SK-N-SH (cell line): Measurements from ENCODE around the gene MRTFB.

Experiments
- CTCF ChIP-seq: fragments of 200-600 bp; sonication (generic); IDR thresholded peaks from 2 replicates; pipeline ENCODE4 v1.6.1; 2017; ENCODE audit warnings: antibody characterized with exemption, mild to moderate bottlenecking, moderate library complexity
- EP300 ChIP-seq, 2 experiments: IDR thresholded peaks; 2 replicates each; pipeline versions ENCODE4 v1.4.0 to v1.6.1; 2012; ENCODE audit warnings: borderline replicate concordance in 1 of 2, low read depth in 1 of 2, low read length in 1 of 2
- EZH2phosphoT487 ChIP-seq: fragments of 200-600 bp; sonication (generic); IDR thresholded peaks from 2 replicates; pipeline ENCODE4 v1.6.1; 2017; ENCODE audit warnings: low read depth, mixed run types, mild to moderate bottlenecking, antibody characterized with exemption, moderate library complexity, borderline replicate concordance
- JUND ChIP-seq: IDR thresholded peaks from 2 replicates; pipeline ENCODE4 v1.4.0; 2012
- MAX ChIP-seq: IDR thresholded peaks from 2 replicates; pipeline ENCODE4 v1.4.0; 2012; ENCODE audit warnings: low read depth
- MXI1 ChIP-seq: IDR thresholded peaks from 2 replicates; pipeline ENCODE4 v1.6.1; 2012; ENCODE audit warnings: mild to moderate bottlenecking, low read depth, low read length, improper control_type of control experiment
- NRF1 ChIP-seq: IDR thresholded peaks from 2 replicates; pipeline ENCODE4 v1.6.1; 2012; ENCODE audit warnings: low read depth, mild to moderate bottlenecking, low read length
- PBX3 ChIP-seq: IDR thresholded peaks from 2 replicates; pipeline ENCODE4; 2012
- POLR2AphosphoS5 ChIP-seq: IDR thresholded peaks from 2 replicates; pipeline ENCODE4 v1.6.1; 2012; ENCODE audit warnings: low read depth, low read length
- RAD21 ChIP-seq: IDR thresholded peaks from 2 replicates; pipeline ENCODE4 v1.6.1; 2012; ENCODE audit warnings: mild to moderate bottlenecking, low read length
- SMC3 ChIP-seq: IDR thresholded peaks from 2 replicates; pipeline ENCODE4 v1.6.1; 2012; ENCODE audit warnings: low read depth, low read length, improper control_type of control experiment
- TAF1 ChIP-seq: IDR thresholded peaks from 2 replicates; pipeline ENCODE4 v1.6.1; 2012; ENCODE audit warnings: low read depth, mild to moderate bottlenecking, low read length, moderate library complexity, borderline replicate concordance
- USF2 ChIP-seq: fragments of 150-350 bp; IDR thresholded peaks from 2 replicates; pipeline ENCODE4 v1.6.1; 2017; ENCODE audit warnings: antibody characterized with exemption, low read length, low read depth, borderline replicate concordance
- YY1 ChIP-seq: IDR thresholded peaks from 2 replicates; pipeline ENCODE4 v1.4.0; 2012; ENCODE audit warnings: low read depth, mild to moderate bottlenecking

- TF ChIP-seq CTCF, result no peak
- TF ChIP-seq NRF1, result no peak
- no peak for TF ChIP-seq YY1
- no peak for TF ChIP-seq USF2
- no peak for TF ChIP-seq JUND
- TF ChIP-seq MAX, result no peak
- no peak for TF ChIP-seq EP300 (IDR thresholded peaks at IDR 0.05; ENCODE audit: borderline replicate concordance in 1 of 2, low read depth in 1 of 2, low read length in 1 of 2)
- no peak for TF ChIP-seq PBX3
- no peak for TF ChIP-seq SMC3
- no peak for TF ChIP-seq TAF1
- no peak for TF ChIP-seq POLR2AphosphoS5
- no peak for TF ChIP-seq RAD21
- TF ChIP-seq EZH2phosphoT487, result no peak
- TF ChIP-seq MXI1, result no peak
Measured at GRCh38 chr16:14129502-14129901, 58.4 kb downstream of the MRTFB start.
